Measurements from ENCODE around the gene CCR5.

DNA sequence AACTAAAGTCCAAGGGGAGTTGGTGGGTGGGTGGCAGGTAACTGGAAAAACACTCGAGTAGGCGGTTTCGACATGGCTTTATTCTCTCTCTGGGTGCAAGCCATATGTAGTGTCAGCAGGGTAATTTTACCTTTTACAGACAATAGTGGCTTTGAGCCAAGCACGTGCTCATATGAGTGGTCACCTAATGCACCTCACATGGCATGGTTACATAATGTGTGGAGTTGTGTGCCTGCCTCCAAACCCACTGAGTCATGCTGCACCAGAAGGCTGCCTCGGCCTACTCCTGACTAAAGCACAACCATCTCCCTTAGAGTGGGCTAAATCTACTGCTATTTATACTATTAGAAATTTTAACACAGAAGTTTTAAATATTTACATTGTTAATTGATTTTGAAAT is 52.8 kb downstream of the CCR5 start:
- TF ChIP-seq, protein P1, sequence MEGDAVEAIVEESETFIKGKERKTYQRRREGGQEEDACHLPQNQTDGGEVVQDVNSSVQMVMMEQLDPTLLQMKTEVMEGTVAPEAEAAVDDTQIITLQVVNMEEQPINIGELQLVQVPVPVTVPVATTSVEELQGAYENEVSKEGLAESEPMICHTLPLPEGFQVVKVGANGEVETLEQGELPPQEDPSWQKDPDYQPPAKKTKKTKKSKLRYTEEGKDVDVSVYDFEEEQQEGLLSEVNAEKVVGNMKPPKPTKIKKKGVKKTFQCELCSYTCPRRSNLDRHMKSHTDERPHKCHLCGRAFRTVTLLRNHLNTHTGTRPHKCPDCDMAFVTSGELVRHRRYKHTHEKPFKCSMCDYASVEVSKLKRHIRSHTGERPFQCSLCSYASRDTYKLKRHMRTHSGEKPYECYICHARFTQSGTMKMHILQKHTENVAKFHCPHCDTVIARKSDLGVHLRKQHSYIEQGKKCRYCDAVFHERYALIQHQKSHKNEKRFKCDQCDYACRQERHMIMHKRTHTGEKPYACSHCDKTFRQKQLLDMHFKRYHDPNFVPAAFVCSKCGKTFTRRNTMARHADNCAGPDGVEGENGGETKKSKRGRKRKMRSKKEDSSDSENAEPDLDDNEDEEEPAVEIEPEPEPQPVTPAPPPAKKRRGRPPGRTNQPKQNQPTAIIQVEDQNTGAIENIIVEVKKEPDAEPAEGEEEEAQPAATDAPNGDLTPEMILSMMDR (conservative IDR thresholded peaks at IDR 0.05; ENCODE audit: low read depth, low read length) = no peak
- TF ChIP-seq EZH2 (IDR thresholded peaks at IDR 0.05; ENCODE audit: low read length, unreplicated experiment) (no peak), EZH2phosphoT487 (IDR thresholded peaks at IDR 0.05; ENCODE audit: borderline replicate concordance, low read length) (no peak)
